NCI-H187 (cell line): ENCODE data around the gene PDPN.

ENCODE experiments used
- DNase-seq, 2 experiments: peaks; one replicate each; lab custom pipeline; 2025; lab: John Stamatoyannopoulos, UW

The PDPN gene

GRCh38 chr1:13577846-13578245 lies 5.8 kb upstream of the PDPN start:
- no peak for DNase-seq

DNA sequence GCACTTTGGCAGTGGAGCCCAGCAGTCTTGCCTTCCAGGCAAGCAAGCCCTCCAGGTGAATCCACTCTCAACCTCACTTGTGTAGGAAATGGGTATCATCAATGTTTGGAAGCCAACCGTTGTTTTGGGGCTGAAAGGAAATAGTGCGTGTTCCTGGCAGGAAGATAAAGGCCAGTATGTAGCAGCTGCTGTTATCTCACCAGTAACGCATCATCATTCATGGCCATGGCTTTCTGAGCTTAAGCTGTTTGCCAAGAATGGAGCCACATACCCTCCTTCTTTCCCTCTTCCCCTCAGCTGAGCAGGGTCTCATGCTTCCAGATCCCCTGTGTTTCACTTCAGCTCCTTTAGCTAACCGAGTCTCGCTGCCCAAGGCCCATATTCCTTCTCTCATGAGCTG lies 2.2 kb upstream of the PDPN start:
- DNase-seq = no peak

- no peak for DNase-seq
These were observed 754 bp upstream of the PDPN start for GRCh38 chr1:13582713-13583443.

DNA sequence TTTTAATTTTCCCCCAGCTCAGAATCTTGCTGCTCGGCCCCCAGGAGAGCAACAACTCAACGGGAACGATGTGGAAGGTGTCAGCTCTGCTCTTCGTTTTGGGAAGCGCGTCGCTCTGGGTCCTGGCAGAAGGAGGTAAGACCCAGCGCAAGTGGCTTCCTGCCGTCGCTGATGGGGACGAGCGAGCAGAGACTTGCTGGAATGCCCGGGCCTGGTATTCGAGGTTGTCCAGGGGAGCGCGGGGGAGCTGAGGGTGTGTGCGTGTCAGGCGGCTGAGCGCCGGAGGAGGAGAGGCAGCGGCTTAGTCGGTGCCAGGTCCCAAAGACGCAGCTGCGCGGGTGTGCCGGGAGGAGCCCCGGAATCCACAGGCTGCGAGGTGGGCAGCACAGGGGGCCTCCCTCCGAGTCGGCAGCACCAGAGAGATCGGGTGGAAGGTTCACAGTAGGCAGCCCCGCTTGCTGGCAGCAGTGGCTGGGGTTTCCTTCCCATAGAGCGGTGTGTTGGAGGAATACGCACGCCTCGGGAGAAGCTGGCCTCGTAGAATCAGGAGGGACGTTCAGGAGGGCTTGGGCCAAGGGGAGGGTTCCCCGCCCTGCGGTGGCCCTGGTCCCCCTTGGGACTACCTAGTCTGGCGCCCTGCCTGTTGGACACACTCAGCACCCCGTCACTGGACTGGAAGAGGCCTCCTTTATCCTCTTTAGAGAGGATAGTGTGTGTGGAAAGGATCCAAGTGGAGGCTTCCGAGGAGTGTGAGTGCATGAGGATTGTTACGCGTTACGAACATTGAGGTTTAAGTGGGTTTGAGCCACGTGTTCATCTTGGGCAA lies 547 bp downstream of the PDPN start:
- no peak for DNase-seq

DNA sequence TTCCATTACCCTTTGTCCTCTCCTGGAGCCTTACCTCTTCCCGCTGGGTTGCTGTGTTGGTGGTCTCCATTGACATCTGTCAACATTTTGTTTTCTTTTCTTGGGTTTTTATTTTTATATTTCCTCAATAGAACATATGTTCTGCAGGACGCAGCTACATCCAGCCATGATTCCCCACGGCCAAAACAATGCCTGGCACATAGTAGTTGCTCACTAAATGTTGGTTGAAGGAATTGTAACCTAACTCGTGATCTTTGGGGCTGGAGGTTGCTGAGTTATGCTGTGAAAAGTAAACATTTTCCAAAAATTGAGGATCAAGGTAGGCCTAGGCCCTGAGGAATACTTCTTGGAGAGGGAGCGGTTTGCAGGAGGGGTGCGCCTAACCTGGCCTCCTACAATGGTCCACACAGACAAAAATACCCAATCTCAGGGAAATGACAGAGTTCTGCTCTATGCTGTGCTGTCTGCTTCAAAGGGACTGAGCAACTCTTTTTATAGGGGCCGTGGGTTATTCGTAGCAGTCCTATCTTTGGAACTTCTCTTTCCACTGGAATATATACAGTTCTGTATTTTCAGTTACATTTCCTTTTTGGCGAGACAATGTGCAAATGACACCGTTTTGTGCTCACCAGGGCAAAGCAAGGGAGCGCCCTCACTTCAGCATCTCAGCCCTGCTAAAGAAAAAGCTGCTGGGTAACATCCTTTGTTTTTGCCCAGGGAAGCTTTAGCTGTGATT lies 1.4 kb downstream of the PDPN start:
- DNase-seq = no peak

- no peak for DNase-seq
These were observed 2.0 kb downstream of the PDPN start for GRCh38 chr1:13585612-13585991.

- no peak for DNase-seq
These were observed 2.4 kb downstream of the PDPN start for GRCh38 chr1:13586001-13586400.

GRCh38 chr1:13587256-13588030 lies 3.8 kb downstream of the PDPN start:
- no peak for DNase-seq

GRCh38 chr1:13588946-13589796 lies 5.5 kb downstream of the PDPN start:
- DNase-seq = no peak

- no peak for DNase-seq
These were observed 6.9 kb downstream of the PDPN start for GRCh38 chr1:13590486-13590885.

- no peak for DNase-seq
These were observed 10.0 kb downstream of the PDPN start for GRCh38 chr1:13593511-13594131.

- DNase-seq = no peak
These were observed 11.8 kb downstream of the PDPN start for GRCh38 chr1:13595411-13595810.

DNA sequence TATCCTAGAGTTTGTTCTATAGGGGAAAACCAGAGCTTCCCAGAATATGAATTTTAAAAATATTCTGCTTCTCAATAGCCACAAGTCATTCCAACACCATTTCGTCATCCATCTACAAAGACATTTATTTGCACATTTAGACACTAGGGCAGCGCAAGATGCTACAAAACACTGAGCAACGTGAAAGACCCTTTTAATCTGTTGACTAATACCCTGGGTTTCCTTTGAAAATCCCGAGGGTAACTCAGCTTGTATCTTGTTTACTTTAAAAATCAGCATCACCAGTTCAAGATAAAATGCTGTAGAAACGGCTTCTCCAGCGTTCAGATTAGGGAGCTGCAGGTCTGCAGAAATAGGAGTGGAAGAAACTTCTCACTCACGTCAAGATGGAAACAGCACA lies 13.5 kb downstream of the PDPN start:
- no peak for DNase-seq

- DNase-seq = no peak
These were observed 17.3 kb downstream of the PDPN start for GRCh38 chr1:13600762-13601453.

- DNase-seq = no peak
These were observed 20.5 kb downstream of the PDPN start for GRCh38 chr1:13604176-13604575.

DNA sequence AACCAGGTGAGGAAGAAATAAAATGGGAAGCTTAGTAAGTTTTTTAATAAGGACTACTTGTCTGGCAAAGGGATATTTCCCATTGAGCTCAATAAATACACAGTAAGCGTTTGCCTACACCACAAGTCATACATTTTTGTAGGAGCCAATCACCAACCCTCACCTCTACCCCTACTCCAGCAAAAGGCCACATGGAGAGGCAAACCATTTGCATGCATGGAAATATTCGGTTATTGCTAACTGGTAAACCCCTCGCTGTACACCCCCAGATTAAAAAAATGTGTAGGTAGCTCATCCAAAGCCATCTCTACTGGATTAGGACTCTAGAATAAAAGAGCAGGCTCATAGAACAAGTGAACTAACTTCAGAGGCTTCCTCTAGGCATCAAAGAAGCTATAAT lies 21.1 kb downstream of the PDPN start:
- no peak for DNase-seq

- no peak for DNase-seq
These were observed 21.5 kb downstream of the PDPN start for GRCh38 chr1:13605159-13605558.

- no peak for DNase-seq
These were observed 23.4 kb downstream of the PDPN start for GRCh38 chr1:13607002-13607401.

DNA sequence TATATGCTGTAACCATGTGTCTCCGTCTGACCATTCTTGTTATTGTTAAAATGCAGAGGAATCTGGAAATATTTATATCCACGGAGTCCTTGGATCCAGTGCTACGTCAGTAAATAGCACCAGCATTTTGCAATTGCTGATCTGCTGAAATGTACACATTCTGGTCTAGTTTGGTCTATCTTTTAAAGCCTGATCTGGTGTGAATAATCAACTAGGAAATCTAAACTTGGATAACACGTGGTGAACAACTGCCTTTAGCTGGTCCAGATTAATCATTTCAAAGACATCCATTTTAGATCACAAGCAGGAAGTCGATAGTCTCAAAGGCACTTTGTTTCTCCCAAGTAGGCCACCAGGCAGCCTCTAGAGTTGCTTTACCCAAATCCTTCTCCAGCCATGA lies 32.6 kb downstream of the PDPN start:
- DNase-seq = no peak

GRCh38 chr1:13617108-13617507 lies 33.5 kb downstream of the PDPN start:
- DNase-seq = no peak
